Osteoblast (primary cell): ENCODE measurements around the gene CIB2. TPM values are rescaled to one million over a fixed set of nuclear protein-coding genes. Genes with fewer than 3 reads are reported as not detected.

ENCODE experiments used
- DNase-seq: peaks from one replicate; pipeline ENCODE4 v3.0.0; 2011; ENCODE audit warnings: low spot score, mixed read lengths; ENCODE audit not compliant: insufficient read length; ENCODE audit errors: missing footprints
- H2AFZ ChIP-seq: 2 replicates; pipeline ENCODE4 v1.6.0; 2011; ENCODE audit warnings: mild to moderate bottlenecking, low read length
- H3K27ac ChIP-seq: 2 replicates; pipeline ENCODE4 v1.5.1; 2011; ENCODE audit warnings: mild to moderate bottlenecking, low read depth, low read length, moderate library complexity
- H3K27me3 ChIP-seq: 2 replicates; pipeline ENCODE4 v1.6.0; 2012; ENCODE audit warnings: mild to moderate bottlenecking, control low read depth, inconsistent platforms, low read length, moderate library complexity; ENCODE audit not compliant: insufficient read depth
- H3K36me3 ChIP-seq: 2 replicates; pipeline ENCODE4 v1.5.1; 2011; ENCODE audit warnings: mild to moderate bottlenecking, low read length, control low read depth, moderate library complexity; ENCODE audit not compliant: insufficient read depth
- H3K4me1 ChIP-seq: 2 replicates; pipeline ENCODE4 v1.5.1; 2011; ENCODE audit warnings: mild to moderate bottlenecking, low read length, control low read depth, moderate library complexity; ENCODE audit not compliant: insufficient read depth
- H3K4me2 ChIP-seq: 2 replicates; pipeline ENCODE4 v1.6.0; 2011; ENCODE audit warnings: mild to moderate bottlenecking, low read length; ENCODE audit not compliant: insufficient read depth
- H3K4me3 ChIP-seq: fragments of 200-600 bp; sonication (generic); 3 replicates; pipeline ENCODE4 v1.5.1; 2012; ENCODE audit warnings: mild to moderate bottlenecking, low read length, inconsistent platforms; ENCODE audit not compliant: insufficient read depth
- H3K79me2 ChIP-seq: 2 replicates; pipeline ENCODE4 v1.6.0; 2012; ENCODE audit warnings: mild to moderate bottlenecking, low read length, control low read depth, inconsistent platforms; ENCODE audit not compliant: insufficient read depth
- H3K9me3 ChIP-seq: 2 replicates; pipeline ENCODE4 v1.5.1; 2011; ENCODE audit warnings: low read depth, low read length, control low read depth
- H4K20me1 ChIP-seq: 2 replicates; pipeline ENCODE4 v1.6.0; 2012; ENCODE audit warnings: mild to moderate bottlenecking, low read length, control low read depth; ENCODE audit not compliant: insufficient read depth
- total RNA-seq: library from RNA; depleted of rRNA; stranded (reverse); fragments of >200 nt; gene quantifications from 2 replicates; pipeline ENCODE4 v1.2.3, GENCODE V29; 2012
- TF ChIP-seq, protein P1 (sequence below): IDR thresholded peaks from 2 replicates; pipeline ENCODE4 v1.5.1; 2011; ENCODE audit warnings: mild to moderate bottlenecking, low read depth, low read length, moderate library complexity; ENCODE audit errors: extremely low read depth

The CIB2 gene
- total RNA-seq, 1 donor = 2.2 TPM

DNA sequence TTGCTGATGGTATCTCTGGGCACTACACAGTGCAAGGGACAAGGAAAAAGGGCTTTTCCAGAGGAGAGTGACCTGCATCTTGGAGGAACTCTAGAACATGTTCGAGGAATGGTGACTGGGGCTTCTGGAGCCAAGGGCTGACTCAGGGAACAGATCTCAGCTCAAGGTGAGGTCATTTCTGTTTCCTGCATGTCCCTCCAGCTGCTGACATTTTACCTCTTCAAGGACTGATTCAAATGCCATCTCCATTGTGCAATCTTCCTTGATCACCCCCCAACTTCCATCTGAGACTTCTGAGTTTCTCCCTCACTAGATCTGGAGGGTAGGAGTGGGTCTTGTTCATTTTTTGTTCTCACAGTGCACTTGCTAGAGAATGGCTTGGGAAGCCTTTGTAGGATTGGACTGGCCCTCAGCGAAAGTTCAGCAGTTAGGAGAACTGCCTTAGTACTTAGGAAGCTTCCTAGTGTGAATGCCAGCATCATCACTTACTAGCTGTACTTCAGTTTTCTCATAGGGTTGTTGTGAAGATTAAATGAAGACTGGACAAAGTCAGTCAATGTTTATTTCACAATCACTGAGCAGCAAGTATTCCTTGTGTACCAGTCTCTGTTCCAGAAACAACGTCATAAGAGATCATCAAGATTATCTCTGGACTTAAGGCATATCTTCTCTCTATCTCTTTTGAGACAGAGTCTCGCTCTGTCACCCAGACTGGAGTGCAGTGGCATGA is 15.3 kb upstream of the CIB2 start:
- DNase-seq = no peak
- H3K27ac ChIP-seq = no peak overlapping the region
- TF ChIP-seq, protein P1, sequence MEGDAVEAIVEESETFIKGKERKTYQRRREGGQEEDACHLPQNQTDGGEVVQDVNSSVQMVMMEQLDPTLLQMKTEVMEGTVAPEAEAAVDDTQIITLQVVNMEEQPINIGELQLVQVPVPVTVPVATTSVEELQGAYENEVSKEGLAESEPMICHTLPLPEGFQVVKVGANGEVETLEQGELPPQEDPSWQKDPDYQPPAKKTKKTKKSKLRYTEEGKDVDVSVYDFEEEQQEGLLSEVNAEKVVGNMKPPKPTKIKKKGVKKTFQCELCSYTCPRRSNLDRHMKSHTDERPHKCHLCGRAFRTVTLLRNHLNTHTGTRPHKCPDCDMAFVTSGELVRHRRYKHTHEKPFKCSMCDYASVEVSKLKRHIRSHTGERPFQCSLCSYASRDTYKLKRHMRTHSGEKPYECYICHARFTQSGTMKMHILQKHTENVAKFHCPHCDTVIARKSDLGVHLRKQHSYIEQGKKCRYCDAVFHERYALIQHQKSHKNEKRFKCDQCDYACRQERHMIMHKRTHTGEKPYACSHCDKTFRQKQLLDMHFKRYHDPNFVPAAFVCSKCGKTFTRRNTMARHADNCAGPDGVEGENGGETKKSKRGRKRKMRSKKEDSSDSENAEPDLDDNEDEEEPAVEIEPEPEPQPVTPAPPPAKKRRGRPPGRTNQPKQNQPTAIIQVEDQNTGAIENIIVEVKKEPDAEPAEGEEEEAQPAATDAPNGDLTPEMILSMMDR = no peak
- no peak overlapping the region for H3K4me2 ChIP-seq
- no peaks in the 10 kb centered on the region for H3K9me3 ChIP-seq
- H4K20me1 ChIP-seq = peaks cover 10% of the 10 kb centered on the region
- H3K4me1 ChIP-seq = peaks cover 13% of the 10 kb centered on the region
- no peak overlapping the region for H2AFZ ChIP-seq
- H3K27me3 ChIP-seq = no peaks in the 10 kb centered on the region
- H3K4me3 ChIP-seq = no peak overlapping the region
- no peaks in the 10 kb centered on the region for H3K36me3 ChIP-seq
- peaks cover 26% of the 10 kb centered on the region for H3K79me2 ChIP-seq

DNA sequence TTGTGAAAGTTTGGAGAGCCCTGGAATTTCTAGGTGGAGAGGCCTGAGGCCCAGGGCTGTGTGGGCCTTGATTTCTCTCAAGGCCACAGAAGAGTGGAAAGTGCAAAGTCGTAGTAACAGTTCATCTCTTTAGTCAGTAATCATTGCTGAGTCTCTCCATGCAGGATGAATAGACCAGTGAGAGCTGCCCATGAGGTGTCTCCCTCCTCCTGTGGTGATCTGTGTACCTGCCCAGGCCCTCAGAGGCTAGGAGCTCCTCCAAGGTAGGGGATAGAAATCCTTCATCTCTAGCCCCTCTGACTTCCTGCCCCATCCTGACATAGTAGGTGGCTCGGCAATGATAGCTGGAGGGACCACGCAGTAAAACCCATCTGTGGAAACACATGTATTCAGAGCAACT is 11.1 kb upstream of the CIB2 start:
- Histone ChIP-seq H3K4me1 (no peaks in the 10 kb centered on the region), H3K36me3 (no peaks in the 10 kb centered on the region), H3K27ac (no peak overlapping the region), H3K4me3 (no peak overlapping the region), H2AFZ (no peak overlapping the region), H3K79me2 (no peaks in the 10 kb centered on the region), H3K27me3 (no peaks in the 10 kb centered on the region), H4K20me1 (no peaks in the 10 kb centered on the region), H3K4me2 (no peak overlapping the region), H3K9me3 (no peaks in the 10 kb centered on the region)
- TF ChIP-seq, protein P1 = no peak
- DNase-seq = no peak

DNA sequence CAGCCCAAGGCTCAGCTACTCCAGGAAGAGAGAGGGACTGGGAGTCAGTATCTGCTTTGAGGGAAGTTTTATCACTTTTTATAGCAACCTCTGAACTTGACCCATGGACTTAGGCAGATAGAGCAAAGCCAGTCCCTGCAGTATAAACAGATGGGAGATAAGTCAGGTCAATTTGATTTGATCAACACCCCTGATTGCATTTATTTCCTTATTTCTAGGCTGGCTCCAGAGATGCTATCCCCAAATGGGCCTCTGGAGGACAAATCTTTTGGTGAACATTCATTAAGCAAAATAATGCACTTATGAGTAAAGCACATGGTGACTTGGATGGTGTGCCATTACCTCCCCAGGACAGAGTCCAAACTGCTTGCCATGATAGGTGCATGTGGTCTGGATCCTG is 9.0 kb upstream of the CIB2 start:
- H3K36me3 ChIP-seq = no peaks in the 10 kb centered on the region
- no peak for DNase-seq
- no peaks in the 10 kb centered on the region for H4K20me1 ChIP-seq
- H3K27ac ChIP-seq = no peak overlapping the region
- H3K9me3 ChIP-seq = no peaks in the 10 kb centered on the region
- no peaks in the 10 kb centered on the region for H3K27me3 ChIP-seq
- no peaks in the 10 kb centered on the region for H3K4me1 ChIP-seq
- TF ChIP-seq, protein P1 = no peak
- H3K79me2 ChIP-seq = no peaks in the 10 kb centered on the region
- no peak overlapping the region for H3K4me3 ChIP-seq
- no peak overlapping the region for H2AFZ ChIP-seq
- no peak overlapping the region for H3K4me2 ChIP-seq

DNA sequence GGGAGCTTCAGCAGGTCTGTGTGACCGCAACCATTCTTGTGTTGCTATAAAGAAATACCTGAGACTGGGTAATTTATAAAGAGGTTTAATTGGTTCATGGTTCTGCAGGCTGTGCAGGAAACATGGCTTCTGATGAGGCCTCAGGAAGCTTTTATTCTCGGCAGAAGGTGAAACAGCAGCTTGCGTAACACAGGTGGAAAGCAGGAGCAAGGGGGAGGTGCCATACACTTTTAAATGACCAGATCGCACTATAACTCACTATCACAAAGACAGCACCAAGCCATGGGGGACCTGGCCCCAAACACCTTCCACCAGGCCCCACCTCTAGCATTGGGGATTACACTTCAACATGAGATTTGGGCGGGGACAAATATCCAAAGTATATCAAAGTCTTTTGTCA is 8.3 kb upstream of the CIB2 start:
- no peak overlapping the region for H2AFZ ChIP-seq
- no peak overlapping the region for H3K4me3 ChIP-seq
- H3K79me2 ChIP-seq = no peaks in the 10 kb centered on the region
- no peaks in the 10 kb centered on the region for H3K36me3 ChIP-seq
- H3K27me3 ChIP-seq = no peaks in the 10 kb centered on the region
- no peaks in the 10 kb centered on the region for H4K20me1 ChIP-seq
- no peak overlapping the region for H3K4me2 ChIP-seq
- H3K9me3 ChIP-seq = no peaks in the 10 kb centered on the region
- no peaks in the 10 kb centered on the region for H3K4me1 ChIP-seq
- H3K27ac ChIP-seq = no peak overlapping the region
- TF ChIP-seq, protein P1 = no peak
- no peak for DNase-seq
